Eye (tissue), 1 donor: ENCODE results near the gene SMCP.

ENCODE experiments used
- DNase-seq: peaks from one replicate; pipeline ENCODE4 v3.0.0-alpha.2; 2015

The SMCP gene

GRCh38 chr1:152886758-152887409, 8.8 kb downstream of the SMCP start:
- no peak for DNase-seq

GRCh38 chr1:152888126-152888525, 10.0 kb downstream of the SMCP start:
- DNase-seq: no peak

GRCh38 chr1:152899027-152899426, 20.9 kb downstream of the SMCP start:
- no peak for DNase-seq

- no peak for DNase-seq
Measured at GRCh38 chr1:152899883-152900282, 21.8 kb downstream of the SMCP start.

- DNase-seq: no peak
Measured at GRCh38 chr1:152901631-152902030, 23.5 kb downstream of the SMCP start.

GRCh38 chr1:152902636-152903035, 24.5 kb downstream of the SMCP start:
- no peak for DNase-seq

GRCh38 chr1:152904688-152905440, 26.7 kb downstream of the SMCP start:
- DNase-seq: no peak

- DNase-seq: no peak
Measured at GRCh38 chr1:152906023-152906565, 28.0 kb downstream of the SMCP start.

- DNase-seq: no peak
Measured at GRCh38 chr1:152907686-152908601, 29.8 kb downstream of the SMCP start, which contains the start of gene IVL. TSS of gene IVL (plus strand) at chr1:152908546. CDS start at chr1:152909798, 1,252 bp downstream.

- DNase-seq: no peak
Measured at GRCh38 chr1:152909206-152909605, 31.1 kb downstream of the SMCP start.

- no peak for DNase-seq
Measured at GRCh38 chr1:152912471-152912870, 34.3 kb downstream of the SMCP start.

- DNase-seq: no peak
Measured at GRCh38 chr1:152912900-152913299, 34.8 kb downstream of the SMCP start.

- DNase-seq: no peak
Measured at GRCh38 chr1:152917794-152918193, 39.7 kb downstream of the SMCP start.

GRCh38 chr1:152919071-152919470, 40.9 kb downstream of the SMCP start:
- no peak for DNase-seq

- DNase-seq: no peak
Measured at GRCh38 chr1:152924191-152924590, 46.1 kb downstream of the SMCP start.

GRCh38 chr1:152926091-152926490, 48.0 kb downstream of the SMCP start:
- no peak for DNase-seq

- DNase-seq: no peak
Measured at GRCh38 chr1:152928671-152929070, 50.5 kb downstream of the SMCP start.

- no peak for DNase-seq
Measured at GRCh38 chr1:152932170-152932811, 54.2 kb downstream of the SMCP start.

- DNase-seq: no peak
Measured at GRCh38 chr1:152933196-152933595, 55.1 kb downstream of the SMCP start.
